Measurements from ENCODE around the gene CFAP46. TPM values are rescaled to one million over a fixed set of nuclear protein-coding genes. Genes with fewer than 3 reads are reported as not detected.

The CFAP46 gene
- total and polyA plus RNA-seq, 9 of the 15 experiments (the other 6 are each of a cell fraction or from before 2014, with no cell fraction given), result not detected

DNA sequence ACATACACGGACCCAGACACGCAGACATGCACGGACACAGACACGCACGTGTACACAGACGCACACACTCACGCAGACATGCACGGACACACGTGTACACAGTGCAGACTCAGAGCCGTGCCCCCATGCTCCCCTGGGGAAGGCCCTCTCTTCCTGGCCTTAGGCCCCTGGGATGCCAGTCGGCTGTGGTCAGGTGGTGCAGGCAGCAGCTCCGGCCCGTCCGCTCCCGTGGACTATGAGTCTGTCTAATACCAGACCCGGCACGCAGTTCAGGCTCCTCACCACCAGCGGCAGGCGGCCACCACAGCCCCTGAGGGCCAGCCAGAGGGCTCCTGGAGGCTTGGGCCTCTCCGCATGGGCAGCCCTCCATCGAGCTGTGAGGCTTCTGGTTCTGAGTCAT is 104.5 kb downstream of the CFAP46 start (continued):
- TF ChIP-seq NFE2L1 (tag; IDR thresholded peaks at IDR 0.05; ENCODE audit: borderline replicate concordance, low read depth) (no peak), JUND (IDR thresholded peaks at IDR 0.05; ENCODE audit: borderline replicate concordance, low read depth, low read length) (no peak), JUND (tag; IDR thresholded peaks at IDR 0.05; ENCODE audit: borderline replicate concordance, low read depth, low read length) (no peak), BRF1 (IDR thresholded peaks at IDR 0.05; ENCODE audit: borderline replicate concordance, extremely low read depth, insufficient read length) (no peak), HNRNPL (IDR thresholded peaks at IDR 0.05; ENCODE audit: low read depth, low read length) (no peak), SIRT6 (IDR thresholded peaks at IDR 0.05; ENCODE audit: low read depth, low read length) (no peak), RBM15 (IDR thresholded peaks at IDR 0.05; ENCODE audit: insufficient read depth, low read length) (no peak), ZNF695 (CRISPR knock-in tag; IDR thresholded peaks at IDR 0.05) (no peak), NFATC3 (IDR thresholded peaks at IDR 0.05) (no peak), TBL1XR1 (IDR thresholded peaks at IDR 0.05; ENCODE audit: low read length in 2 of 2) (no peak), JUNB (CRISPR knock-in tag; conservative IDR thresholded peaks at IDR 0.05) (no peak), HIVEP1 (CRISPR knock-in tag; IDR thresholded peaks at IDR 0.05) (no peak), TFAM (CRISPR knock-in tag; conservative IDR thresholded peaks at IDR 0.05) (no peak)
